Right lobe of liver (tissue), 4 donors: Measurements from ENCODE around the gene IBTK.

Experiments
- POLR2A ChIP-seq: fragments of 450-650 bp; IDR thresholded peaks from one replicate; pipeline ENCODE4 v1.6.1; 2017; ENCODE audit warnings: antibody characterized with exemption, mild to moderate bottlenecking
- TF ChIP-seq, protein P1 (sequence below), 4 donors: fragments of 200-600 bp in 3 of 4; fragments of 450-650 bp in 1 of 4; IDR thresholded peaks; one replicate each; pipeline versions ENCODE4 v1.5.1 to v1.8.0; 2016 to 2022; ENCODE audit warnings: antibody characterized with exemption in 4 of 4, mild to moderate bottlenecking in 2 of 4
- donor health status: DM: no; HTN: no; CAD: no.
- donor health status: DM: no; HTN: no; CAD: no.
- donor health status: DM: no; HTN: yes; CAD: no.

DNA sequence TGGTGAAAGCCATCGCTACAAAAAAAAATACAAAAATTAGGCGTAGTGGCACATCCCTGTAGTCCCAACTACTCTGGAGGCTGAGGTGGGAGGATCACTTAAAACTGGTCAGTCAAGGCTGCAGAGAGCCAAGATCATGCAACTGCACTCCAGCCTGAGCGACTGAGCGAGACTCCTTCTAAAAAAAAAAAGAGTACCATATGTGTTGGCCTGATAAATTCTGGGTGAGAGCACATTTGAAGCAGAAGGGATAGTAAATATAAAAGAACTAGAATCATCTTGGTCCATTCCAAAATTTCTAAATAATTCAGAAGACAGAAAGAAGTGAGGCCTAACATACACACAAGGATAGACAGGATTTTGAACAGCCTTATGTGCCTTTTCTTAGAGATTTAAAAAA is 2.2 kb downstream of the IBTK start:
- TF ChIP-seq, protein P1, sequence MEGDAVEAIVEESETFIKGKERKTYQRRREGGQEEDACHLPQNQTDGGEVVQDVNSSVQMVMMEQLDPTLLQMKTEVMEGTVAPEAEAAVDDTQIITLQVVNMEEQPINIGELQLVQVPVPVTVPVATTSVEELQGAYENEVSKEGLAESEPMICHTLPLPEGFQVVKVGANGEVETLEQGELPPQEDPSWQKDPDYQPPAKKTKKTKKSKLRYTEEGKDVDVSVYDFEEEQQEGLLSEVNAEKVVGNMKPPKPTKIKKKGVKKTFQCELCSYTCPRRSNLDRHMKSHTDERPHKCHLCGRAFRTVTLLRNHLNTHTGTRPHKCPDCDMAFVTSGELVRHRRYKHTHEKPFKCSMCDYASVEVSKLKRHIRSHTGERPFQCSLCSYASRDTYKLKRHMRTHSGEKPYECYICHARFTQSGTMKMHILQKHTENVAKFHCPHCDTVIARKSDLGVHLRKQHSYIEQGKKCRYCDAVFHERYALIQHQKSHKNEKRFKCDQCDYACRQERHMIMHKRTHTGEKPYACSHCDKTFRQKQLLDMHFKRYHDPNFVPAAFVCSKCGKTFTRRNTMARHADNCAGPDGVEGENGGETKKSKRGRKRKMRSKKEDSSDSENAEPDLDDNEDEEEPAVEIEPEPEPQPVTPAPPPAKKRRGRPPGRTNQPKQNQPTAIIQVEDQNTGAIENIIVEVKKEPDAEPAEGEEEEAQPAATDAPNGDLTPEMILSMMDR (IDR thresholded peaks at IDR 0.05): no peak
- no peak for TF ChIP-seq POLR2A
